HepG2 (cell line): Measurements from ENCODE around the gene SMYD4. TPM values are rescaled to one million over a fixed set of nuclear protein-coding genes. Genes with fewer than 3 reads are reported as not detected.

Experiments
- BRF2 ChIP-seq: sonication (generic); formaldehyde crosslinking; IDR thresholded peaks from 2 replicates; pipeline ENCODE4 v1.8.1; 2022; ENCODE audit warnings: mild to moderate bottlenecking, missing genetic modification reagents
- GLMP ChIP-seq: sonication (generic); formaldehyde crosslinking; IDR thresholded peaks from 2 replicates; pipeline ENCODE4 v1.9.0; 2021; ENCODE audit warnings: missing genetic modification reagents, mild to moderate bottlenecking, borderline replicate concordance
- IKZF5 ChIP-seq: IDR thresholded peaks from 2 replicates; pipeline ENCODE4 v1.6.1; 2018; ENCODE audit warnings: missing genetic modification reagents, mild to moderate bottlenecking, missing compliant biosample characterization
- MED13 ChIP-seq: sonication (generic); formaldehyde crosslinking; IDR thresholded peaks from 2 replicates; pipeline ENCODE4 v1.5.0; 2020; ENCODE audit warnings: missing genetic modification reagents
- NONO ChIP-seq, 2 experiments: fragments of 450-650 bp in 1 of 2; sonication (generic) in 1 of 2; formaldehyde crosslinking in 1 of 2; IDR thresholded peaks in 1 of 2; conservative IDR thresholded peaks in 1 of 2; 2 replicates each; pipeline versions ENCODE4 v1.6.1 to v1.8.0; 2017 to 2022; ENCODE audit warnings: mild to moderate bottlenecking in 1 of 2, missing genetic modification reagents in 1 of 2, moderate library complexity in 1 of 2
- RFXANK ChIP-seq: IDR thresholded peaks from 2 replicates; pipeline ENCODE4 v1.6.1; 2016
- SMC3 ChIP-seq: IDR thresholded peaks from 2 replicates; pipeline ENCODE4 v1.6.1; 2011; ENCODE audit warnings: low read length, improper control_type of control experiment
- TBX3 ChIP-seq: fragments of 450-650 bp; IDR thresholded peaks from 2 replicates; pipeline ENCODE4 v1.6.1; 2017; ENCODE audit warnings: antibody characterized with exemption, mild to moderate bottlenecking, inconsistent platforms, borderline replicate concordance
- TGIF2 ChIP-seq: IDR thresholded peaks from 2 replicates; pipeline ENCODE4 v1.6.1; 2016; ENCODE audit warnings: control low read depth, missing compliant biosample characterization
- TIGD3 ChIP-seq: sonication (generic); formaldehyde crosslinking; IDR thresholded peaks from 2 replicates; pipeline ENCODE4 v1.5.1; 2020; ENCODE audit warnings: mild to moderate bottlenecking, missing genetic modification reagents, borderline replicate concordance
- YEATS4 ChIP-seq: sonication (generic); formaldehyde crosslinking; IDR thresholded peaks from 2 replicates; pipeline ENCODE4 v1.4.0; 2020; ENCODE audit warnings: missing genetic modification reagents, borderline replicate concordance
- ZBTB7A ChIP-seq: sonication (generic); formaldehyde crosslinking; IDR thresholded peaks from 2 replicates; pipeline ENCODE4 v1.8.0; 2022; ENCODE audit warnings: mild to moderate bottlenecking, missing genetic modification reagents
- ZNF235 ChIP-seq: sonication (generic); formaldehyde crosslinking; IDR thresholded peaks from 2 replicates; pipeline ENCODE4 v1.8.1; 2023; ENCODE audit warnings: mild to moderate bottlenecking, missing genetic modification reagents, borderline replicate concordance
- ZNF331 ChIP-seq: sonication (generic); formaldehyde crosslinking; IDR thresholded peaks from 2 replicates; pipeline ENCODE4 v1.4.0; 2020; ENCODE audit warnings: missing genetic modification reagents
- ZNF460 ChIP-seq: sonication (generic); formaldehyde crosslinking; IDR thresholded peaks from 2 replicates; pipeline ENCODE4 v1.5.1; 2020; ENCODE audit warnings: missing genetic modification reagents, mild to moderate bottlenecking, borderline replicate concordance
- ZNF639 ChIP-seq: conservative IDR thresholded peaks from 2 replicates; pipeline ENCODE4 v1.6.1; 2018; ENCODE audit warnings: missing genetic modification reagents
- ZSCAN5A ChIP-seq: sonication (generic); formaldehyde crosslinking; IDR thresholded peaks from 2 replicates; pipeline ENCODE4 v1.8.0; 2022; ENCODE audit warnings: mild to moderate bottlenecking, missing genetic modification reagents, borderline replicate concordance
- ZXDC ChIP-seq: sonication (generic); formaldehyde crosslinking; IDR thresholded peaks from 2 replicates; pipeline ENCODE4 v1.5.0; 2020; ENCODE audit warnings: mild to moderate bottlenecking, missing genetic modification reagents
- polyA plus RNA-seq, 8 experiments: library from polyadenylated mRNA; depleted of rRNA in 3 of 8; stranded (reverse) in 7 of 8; unstranded in 1 of 8; fragments of >200 nt; fragmentation: Illumina TruSeq in 4 of 8; extraction: Trizol in 4 of 8; gene quantifications; 2 replicates each; pipeline versions ENCODE4 v1.2.1 to v1.2.3, GENCODE V29; 2011 to 2016; ENCODE audit warnings: low read depth in 4 of 8, missing spikeins in 1 of 8, mixed read lengths in 1 of 8; ENCODE audit not compliant: insufficient read depth in 1 of 8
- total RNA-seq, 5 experiments: library from RNA; depleted of rRNA; stranded (reverse); fragments of >200 nt; fragmentation: Illumina TruSeq; extraction: Trizol; gene quantifications; 2 replicates each; pipeline ENCODE4 v1.2.3, GENCODE V29; 2016; ENCODE audit warnings: low read depth in 1 of 5

SMYD4 gene
- total and polyA plus RNA-seq, 2 of the 13 experiments (the other 11 are each of a cell fraction or from before 2014, with no cell fraction given) = 7.4 to 11.3 TPM

- TF ChIP-seq TIGD3 (CRISPR knock-in tag) (no peak), BRF2 (no peak; the same call in 1 of the 2 replicates), ZXDC (CRISPR knock-in tag) (no peak), ZSCAN5A (CRISPR knock-in tag) (no peak), TBX3 (no peak), TGIF2 (CRISPR knock-in tag) (no peak), ZNF331 (CRISPR knock-in tag) (no peak), ZNF235 (CRISPR knock-in tag) (no peak), IKZF5 (CRISPR knock-in tag) (no peak), ZNF639 (no peak), ZBTB7A (CRISPR knock-in tag) (peak; percentile 8; the same call in 1 of the 2 replicates), RFXANK (CRISPR knock-in tag) (no peak), SMC3 (no peak), MED13 (CRISPR knock-in tag) (no peak), ZNF460 (CRISPR knock-in tag) (no peak), YEATS4 (CRISPR knock-in tag) (no peak; the same call in 1 of the 2 replicates), GLMP (CRISPR knock-in tag) (no peak), NONO (IDR thresholded peaks at IDR 0.05) (no peak), NONO (CRISPR knock-in tag; conservative IDR thresholded peaks at IDR 0.05) (no peak)
These were observed 93.8 kb downstream of the SMYD4 start (continued) for GRCh38 chr17:1735834-1736347.
